Measurements from ENCODE around the gene NLGN1.
"Not testable (repeated sequence)": the region's sequence is repeated elsewhere in the genome, so short reads cannot be mapped to it uniquely, and the experiment has no call there.

Gene NLGN1

GRCh38 chr3:174198199-174198598 is 800.7 kb downstream of the NLGN1 start:
- DNase-seq = no peak

- no peak for DNase-seq
Measured at GRCh38 chr3:174199696-174200095, 802.2 kb downstream of the NLGN1 start.

DNA sequence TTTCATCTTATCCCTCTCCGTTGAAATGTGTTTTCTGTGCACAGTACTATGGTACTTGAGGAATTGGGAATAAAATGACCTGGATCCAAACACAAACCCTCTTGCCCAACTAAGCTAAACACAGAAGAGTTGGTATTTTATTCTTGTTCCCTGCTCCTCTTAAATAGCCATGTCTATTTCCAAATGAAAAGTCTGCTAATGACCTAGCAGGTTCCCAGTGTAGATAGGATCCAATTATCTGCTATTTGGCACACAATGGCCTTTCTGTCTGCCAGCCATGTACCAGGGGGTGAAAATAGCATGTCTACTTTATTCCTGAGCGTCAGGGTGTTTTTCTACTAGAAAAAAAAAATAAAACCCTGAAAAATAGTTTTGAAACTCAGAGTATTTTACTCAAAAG is 804.6 kb downstream of the NLGN1 start:
- no peak for DNase-seq

- no peak for DNase-seq
Measured at GRCh38 chr3:174202561-174202960, 805.0 kb downstream of the NLGN1 start.

GRCh38 chr3:174204765-174205164 is 807.2 kb downstream of the NLGN1 start:
- no peak for DNase-seq

GRCh38 chr3:174206607-174207192 is 809.2 kb downstream of the NLGN1 start:
- DNase-seq = no peak

- DNase-seq = no peak
Measured at GRCh38 chr3:174208161-174208560, 810.6 kb downstream of the NLGN1 start.

DNA sequence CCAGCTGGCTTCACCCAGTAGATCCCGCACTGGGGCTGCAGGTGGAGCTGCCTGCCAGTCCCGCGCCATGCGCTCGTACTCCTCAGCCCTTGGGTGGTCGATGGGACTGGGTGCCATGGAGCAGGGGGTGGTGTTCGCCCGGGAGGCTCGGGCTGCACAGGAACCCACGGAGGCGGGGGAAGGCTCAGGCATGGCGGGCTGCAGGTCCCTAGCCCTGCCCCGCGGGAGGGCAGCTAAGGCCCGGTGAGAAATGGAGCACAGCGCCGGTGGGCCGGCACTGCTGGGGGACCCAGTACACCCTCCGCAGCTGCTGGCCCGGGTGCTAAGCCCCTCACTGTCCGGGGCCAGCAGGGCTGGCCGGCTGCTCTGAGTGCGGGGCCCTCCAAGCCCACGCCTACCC is 814.4 kb downstream of the NLGN1 start:
- not testable (repeated sequence) for DNase-seq

GRCh38 chr3:174215456-174215855 is 817.9 kb downstream of the NLGN1 start:
- no peak for DNase-seq

DNA sequence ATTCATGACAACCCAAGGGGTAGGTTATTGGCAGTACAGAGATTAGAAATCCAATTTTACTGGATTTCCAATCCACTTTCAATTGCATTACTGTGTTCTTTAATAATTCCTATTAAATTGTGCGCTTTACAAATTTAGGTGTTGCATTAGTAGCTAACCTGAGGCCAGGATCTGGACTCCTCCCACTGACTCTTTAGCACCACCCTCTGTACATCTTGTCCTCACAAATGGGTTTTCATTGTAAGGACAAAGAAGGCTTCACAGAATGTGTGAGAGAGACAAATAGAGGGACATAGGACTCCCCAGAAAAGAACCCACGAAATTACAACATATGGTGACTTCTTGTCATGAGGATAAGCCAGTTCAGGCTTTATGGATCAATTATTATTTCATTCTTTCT is 818.5 kb downstream of the NLGN1 start:
- no peak for DNase-seq

GRCh38 chr3:174216946-174217718 is 819.6 kb downstream of the NLGN1 start:
- DNase-seq = no peak

- no peak for DNase-seq
Measured at GRCh38 chr3:174218016-174218415, 820.5 kb downstream of the NLGN1 start.

- no peak for DNase-seq
Measured at GRCh38 chr3:174219738-174220137, 822.2 kb downstream of the NLGN1 start.

DNA sequence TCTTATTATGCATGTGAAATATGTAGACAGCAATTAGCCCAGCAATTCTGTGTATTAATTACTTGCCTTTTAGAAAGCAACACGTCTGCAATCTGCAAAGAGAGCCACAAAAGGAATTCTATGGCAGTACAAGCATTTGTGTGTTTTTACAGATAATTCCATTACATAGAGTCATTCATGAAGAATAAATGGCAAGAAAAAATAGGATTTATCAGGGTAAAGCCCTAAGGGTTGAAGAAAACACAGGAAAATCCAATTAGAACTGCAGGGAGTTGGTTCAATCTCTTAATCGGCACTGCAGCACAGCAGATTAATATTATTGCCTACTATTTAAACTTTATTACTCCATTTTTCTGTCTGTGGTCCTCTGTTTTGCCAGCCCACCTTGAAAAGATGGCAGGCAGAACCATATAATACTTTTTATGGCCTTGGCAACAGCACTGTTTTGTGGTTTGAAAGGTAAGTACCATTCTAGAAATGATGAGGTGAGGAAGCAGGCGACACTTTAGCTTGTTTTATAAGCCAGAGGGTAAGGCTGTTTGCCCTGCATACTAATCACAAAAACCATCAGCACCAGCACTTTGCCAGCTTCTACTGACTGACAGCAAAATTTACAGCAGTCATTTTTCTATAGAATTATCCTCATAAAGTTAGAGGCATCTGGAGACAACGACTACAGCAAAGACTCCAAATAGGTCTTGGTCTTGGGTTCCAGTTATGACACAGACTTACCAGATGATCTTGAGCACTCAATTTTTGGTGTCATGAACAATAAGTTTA is 823.4 kb downstream of the NLGN1 start:
- DNase-seq = no peak

DNA sequence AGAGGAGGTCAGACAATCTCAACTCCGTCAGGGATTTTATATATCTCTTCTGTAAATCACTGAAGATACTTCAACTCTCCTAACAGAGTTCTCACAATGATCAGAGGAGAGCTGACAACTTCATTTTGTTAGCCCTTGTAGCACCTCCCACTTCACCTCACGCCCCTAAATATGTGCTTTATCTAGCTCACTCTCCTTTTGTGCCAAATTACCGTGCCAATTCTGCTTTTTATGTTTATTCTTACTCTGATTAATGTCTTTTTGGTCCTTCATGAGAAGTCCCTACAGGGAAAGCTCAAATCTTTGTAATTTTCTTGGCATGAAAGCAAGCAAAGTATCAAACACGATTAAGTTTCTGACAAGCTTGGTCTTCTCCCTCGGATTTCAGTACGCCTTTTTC is 825.5 kb downstream of the NLGN1 start:
- DNase-seq = no peak

- DNase-seq = no peak
Measured at GRCh38 chr3:174223626-174224025, 826.1 kb downstream of the NLGN1 start.

DNA sequence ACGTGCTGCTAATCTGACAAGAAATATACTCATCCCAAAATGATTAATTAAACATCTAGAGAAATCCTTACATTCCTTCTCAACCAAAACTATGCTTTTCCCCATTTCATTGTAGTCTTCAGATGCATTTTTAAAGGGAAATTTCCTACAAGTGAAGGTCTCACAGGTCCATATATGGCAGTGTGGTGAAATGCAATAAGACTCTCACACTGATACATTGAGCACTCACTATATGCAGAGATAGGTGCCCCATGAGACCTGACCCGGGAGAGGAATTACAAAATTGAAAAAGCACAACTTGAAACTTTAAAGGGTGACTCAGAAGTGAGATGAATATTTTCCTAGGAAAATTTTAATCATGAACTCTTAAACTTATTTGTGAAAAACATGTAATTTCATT is 832.4 kb downstream of the NLGN1 start:
- DNase-seq = no peak

- DNase-seq = not testable (repeated sequence)
Measured at GRCh38 chr3:174232028-174232657, 834.6 kb downstream of the NLGN1 start.

- DNase-seq = no peak
Measured at GRCh38 chr3:174232658-174233429, 835.3 kb downstream of the NLGN1 start.

- DNase-seq = no peak
Measured at GRCh38 chr3:174233511-174233910, 836.0 kb downstream of the NLGN1 start.

- DNase-seq = no peak
Measured at GRCh38 chr3:174242311-174243041, 844.9 kb downstream of the NLGN1 start.

- DNase-seq = no peak
Measured at GRCh38 chr3:174243171-174243570, 845.6 kb downstream of the NLGN1 start.

Measured in NCI-H187 treated with DMSO at 0.1 percent for 48 hours (cell line).